CD14-positive monocyte (primary cell): ENCODE data around the gene TEC. TPM values are rescaled to one million over a fixed set of nuclear protein-coding genes. Genes with fewer than 3 reads are reported as not detected.

Source experiments
- DNase-seq, 3 donors: peaks; one replicate each; pipeline ENCODE4 v3.0.0-alpha.2; 2011 to 2022
- H2AFZ ChIP-seq: 2 replicates; pipeline ENCODE4 v1.6.0; 2012; ENCODE audit warnings: mild to moderate bottlenecking, low read depth, low read length, inconsistent platforms; ENCODE audit not compliant: insufficient read depth, poor library complexity, severe bottlenecking
- H3K27ac ChIP-seq, 2 donors: 1 replicate in 1 of 2; 2 replicates in 1 of 2; pipeline ENCODE4 v1.5.1; 2012 to 2013; ENCODE audit warnings: low read length in 2 of 2, control low read depth in 1 of 2, inconsistent platforms in 1 of 2, low read depth in 1 of 2, mild to moderate bottlenecking in 1 of 2
- H3K27me3 ChIP-seq, 2 donors: one replicate each; pipeline versions ENCODE4 v1.6.0 to v1.6.1; 2011 to 2013; ENCODE audit warnings: low read length in 2 of 2; ENCODE audit not compliant: control insufficient read depth in 2 of 2, insufficient read depth in 2 of 2
- H3K36me3 ChIP-seq, 2 donors: replicated peaks in 1 of 2; 1 replicate in 1 of 2; 2 replicates in 1 of 2; pipeline versions ENCODE4 v1.5.1 to v1.6.1; 2012 to 2013; ENCODE audit warnings: low read length in 2 of 2, control low read depth in 1 of 2, inconsistent platforms in 1 of 2, mild to moderate bottlenecking in 1 of 2; ENCODE audit not compliant: insufficient read depth in 2 of 2, control insufficient read depth in 1 of 2
- H3K4me1 ChIP-seq, 2 donors: 1 replicate in 1 of 2; 2 replicates in 1 of 2; pipeline versions ENCODE4 v1.5.1 to v1.6.1; 2012 to 2013; ENCODE audit warnings: low read length in 2 of 2, control low read depth in 1 of 2, inconsistent platforms in 1 of 2, mild to moderate bottlenecking in 1 of 2, moderate library complexity in 1 of 2; ENCODE audit not compliant: insufficient read depth in 2 of 2, control insufficient read depth in 1 of 2
- H3K4me2 ChIP-seq: replicated peaks from 2 replicates; pipeline ENCODE3; 2012; ENCODE audit warnings: low read length, moderate library complexity, mild to moderate bottlenecking; ENCODE audit not compliant: poor library complexity, severe bottlenecking; ENCODE audit errors: extremely low read depth
- H3K4me3 ChIP-seq, 3 experiments: fragments of 200-600 bp in 1 of 3; sonication (generic) in 1 of 3; replicated peaks in 1 of 3; 1 replicate in 2 of 3; 2 replicates in 1 of 3; pipeline ENCODE4 v1.5.1; 2011 to 2013; ENCODE audit warnings: low read length in 3 of 3, mild to moderate bottlenecking in 3 of 3, control low read depth in 2 of 3, low read depth in 2 of 3, inconsistent platforms in 1 of 3, moderate library complexity in 1 of 3
- H3K79me2 ChIP-seq: 2 replicates; pipeline ENCODE4 v1.6.0; 2012; ENCODE audit warnings: mild to moderate bottlenecking, control low read depth, inconsistent platforms, low read length, moderate library complexity; ENCODE audit not compliant: insufficient read depth
- H3K9ac ChIP-seq: 2 replicates; pipeline ENCODE4 v1.6.0; 2017; ENCODE audit warnings: low read length, mild to moderate bottlenecking; ENCODE audit not compliant: insufficient read depth, poor library complexity, severe bottlenecking
- H3K9me3 ChIP-seq, 2 donors: replicated peaks in 1 of 2; 1 replicate in 1 of 2; 2 replicates in 1 of 2; pipeline versions ENCODE4 v1.5.1 to v1.6.1; 2012 to 2013; ENCODE audit warnings: low read length in 2 of 2, control low read depth in 1 of 2; ENCODE audit not compliant: control insufficient read depth in 1 of 2, insufficient read depth in 1 of 2
- H4K20me1 ChIP-seq: 2 replicates; pipeline ENCODE4 v1.6.0; 2012; ENCODE audit warnings: mild to moderate bottlenecking, low read length, control low read depth, moderate library complexity; ENCODE audit not compliant: insufficient read depth
- H3K27ac Mint-ChIP-seq, 7 donors: one replicate each; pipeline ENCODE4 v1.8.0; 2020; ENCODE audit warnings: mild to moderate bottlenecking in 7 of 7, mixed read lengths in 7 of 7, moderate library complexity in 6 of 7, inconsistent platforms in 2 of 7
- H3K27me3 Mint-ChIP-seq, 3 donors: one replicate each; pipeline ENCODE4 v1.8.0; 2021 to 2022; ENCODE audit warnings: low read depth in 3 of 3, mild to moderate bottlenecking in 3 of 3, mixed read lengths in 3 of 3, moderate library complexity in 3 of 3, inconsistent platforms in 1 of 3
- H3K36me3 Mint-ChIP-seq, 2 donors: one replicate each; pipeline ENCODE4 v1.8.0; 2020; ENCODE audit warnings: mixed read lengths in 2 of 2, inconsistent platforms in 1 of 2, mild to moderate bottlenecking in 1 of 2
- H3K4me1 Mint-ChIP-seq: one replicate; pipeline ENCODE4 v1.8.0; 2020; ENCODE audit warnings: mild to moderate bottlenecking, mixed read lengths
- H3K4me3 Mint-ChIP-seq, 2 donors: one replicate each; pipeline ENCODE4 v1.8.0; 2020; ENCODE audit warnings: mild to moderate bottlenecking in 2 of 2, mixed read lengths in 2 of 2, moderate library complexity in 1 of 2
- H3K9me3 Mint-ChIP-seq, 7 donors: one replicate each; pipeline ENCODE4 v1.8.0; 2020 to 2022; ENCODE audit warnings: mixed read lengths in 7 of 7, mild to moderate bottlenecking in 6 of 7, moderate library complexity in 6 of 7, inconsistent platforms in 2 of 7
- CTCF ChIP-seq: fragments of 200-600 bp; IDR thresholded peaks from one replicate; pipeline ENCODE4 v1.8.0; 2022; ENCODE audit warnings: antibody characterized with exemption, mild to moderate bottlenecking
- WGBS: methylation state at CpG from one replicate; pipeline ENCODE4 v1.1.5; 2013; ENCODE audit warnings: missing lambda C conversion rate; ENCODE audit not compliant: insufficient coverage; 5-methylcytosine and 5-hydroxymethylcytosine counted together
- intact Hi-C, 2 donors: fragments of 100-400 bp; cut with micrococcal nuclease; formaldehyde crosslinking; loops; one replicate each; pipeline versions ENCODE4 v1.15.0 to v1.15.1; 2023
- polyA plus RNA-seq, 3 donors: library from polyadenylated mRNA; depleted of rRNA in 1 of 3; unstranded in 2 of 3; stranded (reverse) in 1 of 3; fragments of 300-500 nt in 2 of 3; fragments of >200 nt in 1 of 3; fragmentation: Illumina TruSeq in 2 of 3; gene quantifications; 1 replicate in 2 of 3; 2 replicates in 1 of 3; pipeline ENCODE4 v1.2.3, GENCODE V29; 2012 to 2021

TEC gene
- polyA plus RNA-seq, 3 donors: 0.30 to 2.5 (median 0.73) TPM

- Mint-ChIP-seq H3K9me3 (no peaks in the 10 kb centered on the region), H3K27ac (peak overlapping the region in 1 of 7 donors; percentile 62), H3K36me3 (peaks cover 0 to 6% of the 10 kb centered on the region in 2 donors), H3K4me3 (peak overlapping the region in 1 of 2 donors; percentile 13), H3K27me3 (peaks cover 0 to 5% (median 0%) of the 10 kb centered on the region in 3 donors), H3K4me1 (peaks cover 63% of the 10 kb centered on the region)
- no peaks in the 10 kb centered on the region for H3K36me3 ChIP-seq
- H3K79me2 ChIP-seq: peaks cover 62% of the 10 kb centered on the region
- intact Hi-C loops: loop anchor here (5.0 kb wide), 1 partner anchor 75 kb away; the partner anchor contains the start of gene SLAIN2 (in 2 of the 2)
- H3K27me3 ChIP-seq: no peaks in the 10 kb centered on the region
- H2AFZ ChIP-seq: no peak overlapping the region
- peaks cover 51 to 62% of the 10 kb centered on the region in 2 donors for H3K4me1 ChIP-seq
- no peak overlapping the region for H3K9ac ChIP-seq
- no peak overlapping the region for H3K27ac ChIP-seq
- H3K4me2 ChIP-seq: no peak overlapping the region
- H3K4me3 ChIP-seq: no peak overlapping the region
- WGBS: 50% methylated on average over 2 of the region's 3 CpGs
- DNase-seq: no peak
- no peaks in the 10 kb centered on the region for H3K9me3 ChIP-seq
- TF ChIP-seq CTCF: no peak
- H4K20me1 ChIP-seq: peaks cover 4% of the 10 kb centered on the region
Observed at GRCh38 chr4:48267574-48267973, 2.1 kb downstream of the TEC start.

DNA sequence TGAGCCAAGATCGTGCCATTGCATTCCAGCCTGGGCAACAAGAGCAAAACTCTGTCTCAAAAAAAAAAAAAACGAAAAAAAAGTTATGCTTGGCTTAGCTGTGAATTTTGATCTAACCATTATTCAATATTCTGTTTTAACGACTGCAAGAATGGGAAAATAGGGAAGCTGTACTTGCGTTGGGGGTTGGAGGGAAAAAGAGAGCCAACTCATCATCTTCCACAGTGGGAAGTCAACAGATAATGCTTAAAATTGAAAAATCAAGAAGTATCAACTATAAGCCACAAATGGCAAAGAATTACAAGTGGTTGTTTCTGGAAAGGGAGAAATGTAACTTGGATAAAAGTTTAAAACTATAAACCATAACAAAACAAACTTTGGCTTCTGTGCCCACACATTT lies 2.9 kb downstream of the TEC start:
- intact Hi-C loops: loop anchor here (5.0 kb wide), 1 partner anchor 76 kb away; the partner anchor contains the start of gene SLAIN2 (in 2 of the 2)
- H3K27ac ChIP-seq: no peak overlapping the region

More for the DNA sequence above, 2.9 kb downstream of the TEC start:
- WGBS: no CpG with 5 or more reads among the region's 4 CpGs
- Histone ChIP-seq H3K4me3 (no peak overlapping the region), H3K79me2 (peaks cover 70% of the 10 kb centered on the region), H3K9me3 (no peaks in the 10 kb centered on the region), H3K4me2 (no peak overlapping the region), H3K36me3 (no peaks in the 10 kb centered on the region), H3K9ac (no peak overlapping the region), H3K4me1 (peaks cover 52 to 63% of the 10 kb centered on the region in 2 donors), H2AFZ (no peak overlapping the region), H4K20me1 (peaks cover 9% of the 10 kb centered on the region), H3K27me3 (no peaks in the 10 kb centered on the region)
- no peaks in the 10 kb centered on the region for H3K9me3 Mint-ChIP-seq
- peak in 2 of 3 donors; percentile 18 to 46 for DNase-seq
- TF ChIP-seq CTCF: no peak
- H3K4me3 Mint-ChIP-seq: peak overlapping the region in 1 of 2 donors; percentile 64
- H3K4me1 Mint-ChIP-seq: peaks cover 66% of the 10 kb centered on the region
- H3K36me3 Mint-ChIP-seq: peaks cover 0 to 6% of the 10 kb centered on the region in 2 donors
- H3K27me3 Mint-ChIP-seq: peaks cover 0 to 5% (median 0%) of the 10 kb centered on the region in 3 donors
- peak overlapping the region in 5 of 7 donors; percentile 7 to 75 (median 37) for H3K27ac Mint-ChIP-seq
